Measurements from ENCODE around the gene SUGCT.

SUGCT gene

DNA sequence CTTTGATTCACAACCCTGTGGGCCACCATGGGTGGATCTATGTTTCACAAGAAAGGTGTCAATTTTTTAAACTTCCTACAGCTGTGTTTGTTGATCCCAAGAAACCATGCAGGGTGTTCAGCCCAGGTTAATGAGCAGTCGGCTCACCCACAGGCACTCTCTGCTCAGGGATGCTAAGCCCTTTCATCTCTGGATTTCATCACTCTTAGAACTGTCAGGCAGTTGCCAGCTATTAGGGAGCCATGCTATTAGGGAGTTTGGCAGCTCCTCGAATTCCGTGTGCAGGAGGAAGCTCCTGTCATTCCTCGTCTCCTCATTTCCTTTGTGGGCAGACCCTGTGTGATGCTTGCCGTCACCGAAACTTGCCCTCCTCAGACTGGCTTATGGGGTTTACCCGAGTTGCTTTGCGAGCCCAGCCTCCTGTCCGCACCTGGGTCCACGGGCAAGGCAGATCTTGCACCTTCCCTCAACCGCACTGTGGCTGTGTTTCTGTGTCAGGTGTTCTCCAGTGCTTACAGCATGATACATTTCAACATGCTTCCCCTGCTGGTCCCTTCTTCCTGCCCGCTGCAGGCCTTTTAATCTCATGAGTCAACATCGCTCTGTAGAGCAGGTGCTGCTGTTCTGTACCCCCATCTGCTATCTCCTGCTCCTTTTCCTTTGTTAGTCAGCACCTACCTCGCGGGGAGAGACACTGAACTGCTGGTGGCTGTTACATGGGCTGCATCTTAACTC lies 509.8 kb downstream of the SUGCT start:
- peak; percentile 19 for DNase-seq
- no peak overlapping the region for H3K4me2 ChIP-seq (ENCODE audit: insufficient read depth, low read length)
- no peaks in the 10 kb centered on the region for H4K20me1 ChIP-seq (ENCODE audit: insufficient read depth, low read length)

DNA sequence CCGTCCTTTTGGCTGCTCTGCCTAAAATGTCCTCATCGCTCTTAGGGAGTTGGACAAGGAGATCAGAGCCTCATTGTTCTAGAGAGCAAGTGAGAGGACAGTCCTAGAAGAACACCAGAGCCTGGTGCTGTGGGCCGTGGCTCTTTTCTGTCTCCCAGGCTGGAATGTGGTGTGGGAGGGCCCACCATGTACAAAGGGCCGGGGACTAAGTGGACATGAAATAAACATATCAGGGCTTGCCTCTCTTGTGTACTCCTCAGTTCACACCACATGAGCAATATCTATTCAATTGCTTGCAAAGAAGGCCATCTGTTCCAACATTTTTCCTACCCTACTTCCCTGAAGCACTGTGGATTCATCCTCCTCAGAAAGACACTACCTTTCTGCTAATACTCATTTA lies 510.4 kb downstream of the SUGCT start:
- ATAC-seq (ENCODE audit: insufficient read depth, low read depth) (no peak), DNase-seq (no peak)
- H2AFZ ChIP-seq (ENCODE audit: low read depth, low read length), result no peak overlapping the region
- TF ChIP-seq, protein P1, sequence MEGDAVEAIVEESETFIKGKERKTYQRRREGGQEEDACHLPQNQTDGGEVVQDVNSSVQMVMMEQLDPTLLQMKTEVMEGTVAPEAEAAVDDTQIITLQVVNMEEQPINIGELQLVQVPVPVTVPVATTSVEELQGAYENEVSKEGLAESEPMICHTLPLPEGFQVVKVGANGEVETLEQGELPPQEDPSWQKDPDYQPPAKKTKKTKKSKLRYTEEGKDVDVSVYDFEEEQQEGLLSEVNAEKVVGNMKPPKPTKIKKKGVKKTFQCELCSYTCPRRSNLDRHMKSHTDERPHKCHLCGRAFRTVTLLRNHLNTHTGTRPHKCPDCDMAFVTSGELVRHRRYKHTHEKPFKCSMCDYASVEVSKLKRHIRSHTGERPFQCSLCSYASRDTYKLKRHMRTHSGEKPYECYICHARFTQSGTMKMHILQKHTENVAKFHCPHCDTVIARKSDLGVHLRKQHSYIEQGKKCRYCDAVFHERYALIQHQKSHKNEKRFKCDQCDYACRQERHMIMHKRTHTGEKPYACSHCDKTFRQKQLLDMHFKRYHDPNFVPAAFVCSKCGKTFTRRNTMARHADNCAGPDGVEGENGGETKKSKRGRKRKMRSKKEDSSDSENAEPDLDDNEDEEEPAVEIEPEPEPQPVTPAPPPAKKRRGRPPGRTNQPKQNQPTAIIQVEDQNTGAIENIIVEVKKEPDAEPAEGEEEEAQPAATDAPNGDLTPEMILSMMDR (IDR thresholded peaks at IDR 0.05; ENCODE audit: borderline replicate concordance, extremely low read depth, low read length, poor library complexity, severe bottlenecking), result no peak
- no peak for TF ChIP-seq EZH2 (IDR thresholded peaks at IDR 0.05; ENCODE audit: borderline replicate concordance, low read depth, low read length, severe bottlenecking)
- no peak overlapping the region for H3K9ac ChIP-seq (ENCODE audit: low read depth, low read length)
- no peaks in the 10 kb centered on the region for H4K20me1 ChIP-seq (ENCODE audit: insufficient read depth, low read length)
- no peaks in the 10 kb centered on the region for H3K36me3 ChIP-seq (ENCODE audit: insufficient read depth, low read length)
- H3K27me3 ChIP-seq (ENCODE audit: insufficient read depth, low read length, poor library complexity), result no peaks in the 10 kb centered on the region
- H3K79me2 ChIP-seq (ENCODE audit: insufficient read depth, low read length), result no peaks in the 10 kb centered on the region
- no peak overlapping the region for H3K4me2 ChIP-seq (ENCODE audit: insufficient read depth, low read length)
- no peak overlapping the region for H3K27ac ChIP-seq (ENCODE audit: low read length)
- H3K9me3 ChIP-seq (ENCODE audit: insufficient read depth, low read length, severe bottlenecking), result no peaks in the 10 kb centered on the region
- H3K4me3 ChIP-seq (ENCODE audit: low read depth in 1 of 2, low read length in 2 of 2), result no peak overlapping the region
- H3K4me1 ChIP-seq (ENCODE audit: insufficient read depth, low read length), result no peaks in the 10 kb centered on the region; the same call in 1 of the 2 replicates

More for the DNA sequence above, 509.8 kb downstream of the SUGCT start:
- Histone ChIP-seq H2AFZ (ENCODE audit: low read depth, low read length) (no peak overlapping the region), H3K9ac (ENCODE audit: low read depth, low read length) (no peak overlapping the region), H3K36me3 (ENCODE audit: insufficient read depth, low read length) (no peaks in the 10 kb centered on the region), H3K79me2 (ENCODE audit: insufficient read depth, low read length) (no peaks in the 10 kb centered on the region), H3K4me3 (ENCODE audit: low read depth in 1 of 2, low read length in 2 of 2) (no peak overlapping the region), H3K9me3 (ENCODE audit: insufficient read depth, low read length, severe bottlenecking) (no peaks in the 10 kb centered on the region), H3K27ac (ENCODE audit: low read length) (no peak overlapping the region), H3K27me3 (ENCODE audit: insufficient read depth, low read length, poor library complexity) (no peaks in the 10 kb centered on the region), H3K4me1 (ENCODE audit: insufficient read depth, low read length) (no peaks in the 10 kb centered on the region; the same call in 1 of the 2 replicates)
- ATAC-seq (ENCODE audit: insufficient read depth, low read depth), result peak; percentile 71
- TF ChIP-seq, protein P1 (IDR thresholded peaks at IDR 0.05; ENCODE audit: borderline replicate concordance, extremely low read depth, low read length, poor library complexity, severe bottlenecking), result no peak
- TF ChIP-seq EZH2 (IDR thresholded peaks at IDR 0.05; ENCODE audit: borderline replicate concordance, low read depth, low read length, severe bottlenecking), result no peak

DNA sequence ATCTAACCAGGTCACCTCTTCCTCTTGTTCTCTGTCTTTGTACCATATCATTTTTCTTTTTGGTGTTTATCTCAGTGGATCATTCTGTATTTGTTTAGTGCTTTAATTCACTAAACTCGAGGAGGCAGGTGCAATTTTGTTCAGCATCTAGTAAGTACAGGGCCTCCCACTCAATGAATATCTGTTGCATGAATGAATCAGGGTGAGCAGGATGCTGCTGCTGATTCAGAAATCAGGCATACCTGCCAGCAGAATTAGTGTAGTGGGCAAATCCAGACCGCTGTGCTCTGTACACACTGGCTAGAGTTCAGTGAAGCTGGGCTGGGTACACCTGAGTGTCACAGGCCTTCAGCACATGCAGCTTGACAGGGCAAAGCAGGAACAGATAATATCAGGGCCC lies 511.9 kb downstream of the SUGCT start:
- no peaks in the 10 kb centered on the region; the same call in 1 of the 2 replicates for H3K4me1 ChIP-seq (ENCODE audit: insufficient read depth, low read length)
- H3K27me3 ChIP-seq (ENCODE audit: insufficient read depth, low read length, poor library complexity), result no peaks in the 10 kb centered on the region
- no peaks in the 10 kb centered on the region for H3K36me3 ChIP-seq (ENCODE audit: insufficient read depth, low read length)
- ATAC-seq (ENCODE audit: insufficient read depth, low read depth), result no peak
- H4K20me1 ChIP-seq (ENCODE audit: insufficient read depth, low read length), result no peaks in the 10 kb centered on the region
- H2AFZ ChIP-seq (ENCODE audit: low read depth, low read length), result no peak overlapping the region
- no peak overlapping the region for H3K9ac ChIP-seq (ENCODE audit: low read depth, low read length)
- TF ChIP-seq, protein P1 (IDR thresholded peaks at IDR 0.05; ENCODE audit: borderline replicate concordance, extremely low read depth, low read length, poor library complexity, severe bottlenecking), result no peak
- no peak for TF ChIP-seq EZH2 (IDR thresholded peaks at IDR 0.05; ENCODE audit: borderline replicate concordance, low read depth, low read length, severe bottlenecking)
- H3K4me2 ChIP-seq (ENCODE audit: insufficient read depth, low read length), result no peak overlapping the region
- no peaks in the 10 kb centered on the region for H3K79me2 ChIP-seq (ENCODE audit: insufficient read depth, low read length)
- no peaks in the 10 kb centered on the region for H3K9me3 ChIP-seq (ENCODE audit: insufficient read depth, low read length, severe bottlenecking)
- no peak overlapping the region for H3K27ac ChIP-seq (ENCODE audit: low read length)
- no peak for DNase-seq
- no peak overlapping the region for H3K4me3 ChIP-seq (ENCODE audit: low read depth in 1 of 2, low read length in 2 of 2)

Measured in DND-41 (cell line).